K562 (cell line): Measurements from ENCODE around the gene MANBA. TPM values are rescaled to one million over a fixed set of nuclear protein-coding genes. Genes with fewer than 3 reads are reported as not detected.

Experiments
- ATAC-seq: fragments of 200-7000 bp; cut with Tn5 transposase; 3 replicates; pipeline ENCODE4 v1.9.1; 2020; ENCODE audit warnings: moderate library complexity
- BruUV-seq: library from RNA; stranded (reverse); fragments of 400-500 nt; replicated peaks from 2 replicates; lab custom pipeline; 2021; lab: Mats Ljungman, UMichigan
- CTCF ChIA-PET: fragments of 300-600 bp; formaldehyde crosslinking; extraction: SDS; loops from one replicate; lab custom pipeline; 2021; ENCODE audit warnings: low intra/inter-chr PET ratio; lab: Yijun Ruan, JAX
- POLR2A ChIA-PET: fragments of 300-600, 350-650 bp; sonication (Branson Sonifier 250); formaldehyde crosslinking; extraction: SDS; loops from one replicate; lab custom pipeline; 2021; ENCODE audit warnings: antibody characterized with exemption, inconsistent platforms; lab: Yijun Ruan, JAX
- DNase-seq, 4 experiments: peaks; one replicate each; pipeline versions ENCODE4 v3.0.0 to v3.0.0-alpha.2; 2011 to 2018; ENCODE audit warnings: low spot score in 3 of 4, mixed read lengths in 3 of 4; ENCODE audit errors: extremely low read depth in 1 of 4
- FAIRE-seq: peaks from 2 replicates; lab custom pipeline; 2011; peaks lifted over from hg19 to GRCh38; lab: Jason Lieb, UNC
- H2AFZ ChIP-seq: 2 replicates; pipeline ENCODE4 v1.6.0; 2011; ENCODE audit warnings: low read depth, low read length, control low read depth, inconsistent platforms
- H3K27ac ChIP-seq: fragments of 200-600 bp; 3 replicates; pipeline ENCODE4 v1.8.0; 2011; ENCODE audit warnings: low read depth, mild to moderate bottlenecking, control low read depth, inconsistent platforms, low read length, moderate library complexity, mixed read lengths; ENCODE audit errors: extremely low read depth
- H3K27me3 ChIP-seq, 2 experiments: fragments of 300-600 bp in 1 of 2; 2 replicates in 1 of 2; 3 replicates in 1 of 2; pipeline versions ENCODE4 v1.6.0 to v1.8.0; 2011; ENCODE audit warnings: inconsistent platforms in 2 of 2, low read length in 2 of 2, mild to moderate bottlenecking in 1 of 2, mixed read lengths in 1 of 2, moderate library complexity in 1 of 2; ENCODE audit not compliant: control insufficient read depth in 2 of 2, insufficient read depth in 2 of 2
- H3K36me3 ChIP-seq: fragments of 300-600 bp; 3 replicates; pipeline ENCODE4 v1.8.0; 2011; ENCODE audit warnings: mild to moderate bottlenecking, low read length, inconsistent platforms; ENCODE audit not compliant: control insufficient read depth, insufficient read depth
- H3K4me1 ChIP-seq, 2 experiments: fragments of 200-600 bp in 1 of 2; replicated peaks in 1 of 2; 2 replicates in 1 of 2; 3 replicates in 1 of 2; pipeline versions ENCODE4 v1.5.1 to v1.8.0; 2011; ENCODE audit warnings: inconsistent platforms in 2 of 2, low read length in 2 of 2, mild to moderate bottlenecking in 1 of 2, mixed read lengths in 1 of 2, moderate library complexity in 1 of 2; ENCODE audit not compliant: control insufficient read depth in 2 of 2, insufficient read depth in 2 of 2
- H3K4me2 ChIP-seq: 2 replicates; pipeline ENCODE4 v1.6.1; 2011; ENCODE audit warnings: low read length, control low read depth, inconsistent platforms, mixed read lengths; ENCODE audit not compliant: insufficient read depth
- H3K4me3 ChIP-seq: fragments of 200-600 bp; sonication (generic), shearing (Covaris generic); 2 replicates; pipeline ENCODE4 v1.5.1; 2016; ENCODE audit warnings: control low read depth, inconsistent platforms
- H3K79me2 ChIP-seq: fragments of 200-600 bp; 3 replicates; pipeline ENCODE4 v1.8.0; 2011; ENCODE audit warnings: low read length, inconsistent platforms; ENCODE audit not compliant: control insufficient read depth, insufficient read depth
- H3K9ac ChIP-seq, 2 experiments: 2 replicates each; pipeline versions ENCODE4 v1.6.0 to v1.6.1; 2011; ENCODE audit warnings: low read depth in 2 of 2, low read length in 2 of 2, control low read depth in 1 of 2, inconsistent platforms in 1 of 2, mild to moderate bottlenecking in 1 of 2, mixed read lengths in 1 of 2; ENCODE audit not compliant: insufficient read depth in 1 of 2
- H3K9me1 ChIP-seq: one replicate; pipeline ENCODE4 v1.6.0; 2011; ENCODE audit warnings: inconsistent platforms, mild to moderate bottlenecking, low read length, moderate library complexity; ENCODE audit not compliant: control insufficient read depth, insufficient read depth
- H3K9me3 ChIP-seq: replicated peaks from 2 replicates; pipeline ENCODE4 v1.5.1; 2011; ENCODE audit warnings: low read depth, low read length, inconsistent platforms; ENCODE audit not compliant: control insufficient read depth, insufficient read depth
- H4K20me1 ChIP-seq: replicated peaks from 2 replicates; pipeline ENCODE4 v1.6.1; 2011; ENCODE audit warnings: low read length, inconsistent platforms, mixed read lengths; ENCODE audit not compliant: control insufficient read depth, insufficient read depth
- GATA2 ChIP-seq: sonication (generic); formaldehyde crosslinking; IDR thresholded peaks from 2 replicates; pipeline ENCODE4 v1.4.0; 2020; ENCODE audit warnings: mild to moderate bottlenecking, missing genetic modification reagents
- HMG20A ChIP-seq: fragments of 450-650 bp; formaldehyde crosslinking; conservative IDR thresholded peaks from 2 replicates; pipeline ENCODE4 v1.4.0; 2020; ENCODE audit warnings: mild to moderate bottlenecking, mixed read lengths
- NUFIP1 ChIP-seq: fragments of 450-650 bp; IDR thresholded peaks from 2 replicates; pipeline ENCODE4 v1.6.1; 2018; ENCODE audit not compliant: partially characterized antibody
- ZNF121 ChIP-seq: sonication (generic); formaldehyde crosslinking; conservative IDR thresholded peaks from 2 replicates; pipeline ENCODE4 v1.8.0; 2022; ENCODE audit warnings: missing genetic modification reagents
- ZNF263 ChIP-seq: sonication (generic); formaldehyde crosslinking; IDR thresholded peaks from 2 replicates; pipeline ENCODE4 v1.8.0; 2022; ENCODE audit warnings: mild to moderate bottlenecking, missing genetic modification reagents, borderline replicate concordance
- ZNF644 ChIP-seq: fragments of 200-800 bp; sonication (Bioruptor generic); IDR thresholded peaks from 2 replicates; pipeline ENCODE4 v1.6.1; 2016; ENCODE audit warnings: low read depth, missing genetic modification characterization, missing compliant biosample characterization
- WGBS: fragments of 100-300 bp; shearing (Covaris generic); methylation state at CpG from one replicate; pipeline ENCODE4 v1.1.6; 2016; ENCODE audit warnings: low coverage, mixed read lengths; ENCODE audit not compliant: insufficient coverage; ENCODE audit errors: missing lambda C conversion rate; 5-methylcytosine and 5-hydroxymethylcytosine counted together
- in situ Hi-C: fragments of 300-500 bp; cut with MboI; formaldehyde crosslinking; loops from 4 replicates; pipeline ENCODE4 v1.15.0; 2018; ENCODE audit warnings: inconsistent platforms, mixed read lengths
- intact Hi-C: fragments of 100-400 bp; cut with micrococcal nuclease; formaldehyde crosslinking; loops from 2 replicates; pipeline ENCODE4 v1.14.2; 2022
- polyA plus RNA-seq, 8 experiments: library from polyadenylated mRNA; depleted of rRNA in 4 of 8; stranded (reverse) in 5 of 8; unstranded in 3 of 8; fragments of >200 nt; fragmentation: Nextera tagmentation in 2 of 8; fragmentation: Illumina TruSeq in 1 of 8; extraction: Ambion mirVana in 2 of 8; extraction: Trizol in 1 of 8; gene quantifications; 2 replicates each; pipeline versions ENCODE4 v1.2.1 to v1.2.3, GENCODE V29; 2011 to 2014; ENCODE audit warnings: inconsistent platforms in 1 of 8, missing spikeins in 1 of 8
- total RNA-seq, 7 experiments: library from RNA; depleted of rRNA in 6 of 7; stranded (reverse); fragments of >200 nt in 6 of 7; fragmentation: Illumina TruSeq in 2 of 7; extraction: Trizol in 2 of 7; gene quantifications; 2 replicates each; pipeline versions ENCODE4 v1.2.1 to v1.2.3, GENCODE V29; 2011 to 2021; ENCODE audit warnings: low replicate concordance in 1 of 7

MANBA gene
- total and polyA plus RNA-seq, 9 of the 15 experiments (the other 6 are each of a cell fraction or from before 2014, with no cell fraction given), result 1.8 to 12.9 (median 7.7) TPM

GRCh38 chr4:102599455-102599854, 161.3 kb downstream of the MANBA start:
- no peak overlapping the region for H3K27ac ChIP-seq
- no peaks in the 10 kb centered on the region for H3K79me2 ChIP-seq
- intact Hi-C loops, result no loop called here
- no peak for DNase-seq
- H3K9me3 ChIP-seq, result no peaks in the 10 kb centered on the region
- no peak overlapping the region for H3K9ac ChIP-seq
- ChIA-PET POLR2A (interaction anchor here (0.7 kb wide), 1 partner anchor 10 kb away, joined by 3 read pairs; no protein-coding TSS in a partner anchor), CTCF (no interaction called here)
- no peaks in the 10 kb centered on the region for H3K27me3 ChIP-seq
- H3K36me3 ChIP-seq, result peaks cover 26% of the 10 kb centered on the region; the same call in 2 of the 3 replicates
- TF ChIP-seq ZNF121 (CRISPR knock-in tag) (no peak), GATA2 (CRISPR knock-in tag) (no peak), ZNF644 (tag) (no peak), ZNF263 (no peak), HMG20A (CRISPR knock-in tag) (no peak), NUFIP1 (no peak)
- no peak for FAIRE-seq
- ATAC-seq, result no peak
- H2AFZ ChIP-seq, result no peak overlapping the region
- no peaks in the 10 kb centered on the region for H4K20me1 ChIP-seq
- no peak overlapping the region for H3K4me2 ChIP-seq
- in situ Hi-C loops, result loop anchor here (5.0 kb wide), 1 partner anchor 147 kb away; no protein-coding TSS in a partner anchor
- WGBS, result 72% methylated on average over 4 of the region's 4 CpGs
- BruUV-seq, result no TSS peak
- H3K9me1 ChIP-seq, result no peaks in the 10 kb centered on the region
- no peak overlapping the region for H3K4me3 ChIP-seq
- H3K4me1 ChIP-seq, result no peaks in the 10 kb centered on the region
